ENCODE results near the gene GABRB1.

DNA sequence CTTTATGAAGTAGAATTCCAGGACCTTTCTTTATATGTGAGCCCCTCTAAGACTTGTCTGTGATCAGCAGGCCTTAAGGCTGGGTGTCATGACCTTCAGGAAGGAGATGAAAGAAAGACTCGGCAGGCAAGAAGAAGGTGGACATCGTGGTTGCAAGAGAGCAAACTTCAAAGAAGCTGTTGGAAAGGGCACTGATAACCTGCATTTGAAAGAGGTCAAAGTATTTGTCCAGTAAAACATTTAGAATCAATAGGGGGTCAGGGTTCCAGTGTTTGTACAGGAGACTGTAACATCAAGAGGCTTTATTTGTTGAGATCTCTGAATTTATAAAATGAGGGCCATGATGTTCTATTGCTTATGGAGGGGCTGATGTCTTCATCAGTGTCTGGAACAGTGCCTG lies 387.9 kb downstream of the GABRB1 start:
- TF ChIP-seq, protein P1, sequence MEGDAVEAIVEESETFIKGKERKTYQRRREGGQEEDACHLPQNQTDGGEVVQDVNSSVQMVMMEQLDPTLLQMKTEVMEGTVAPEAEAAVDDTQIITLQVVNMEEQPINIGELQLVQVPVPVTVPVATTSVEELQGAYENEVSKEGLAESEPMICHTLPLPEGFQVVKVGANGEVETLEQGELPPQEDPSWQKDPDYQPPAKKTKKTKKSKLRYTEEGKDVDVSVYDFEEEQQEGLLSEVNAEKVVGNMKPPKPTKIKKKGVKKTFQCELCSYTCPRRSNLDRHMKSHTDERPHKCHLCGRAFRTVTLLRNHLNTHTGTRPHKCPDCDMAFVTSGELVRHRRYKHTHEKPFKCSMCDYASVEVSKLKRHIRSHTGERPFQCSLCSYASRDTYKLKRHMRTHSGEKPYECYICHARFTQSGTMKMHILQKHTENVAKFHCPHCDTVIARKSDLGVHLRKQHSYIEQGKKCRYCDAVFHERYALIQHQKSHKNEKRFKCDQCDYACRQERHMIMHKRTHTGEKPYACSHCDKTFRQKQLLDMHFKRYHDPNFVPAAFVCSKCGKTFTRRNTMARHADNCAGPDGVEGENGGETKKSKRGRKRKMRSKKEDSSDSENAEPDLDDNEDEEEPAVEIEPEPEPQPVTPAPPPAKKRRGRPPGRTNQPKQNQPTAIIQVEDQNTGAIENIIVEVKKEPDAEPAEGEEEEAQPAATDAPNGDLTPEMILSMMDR (IDR thresholded peaks at IDR 0.05; ENCODE audit: extremely low read depth in 1 of 2, insufficient read depth in 1 of 2, low read depth in 1 of 2, low read length in 2 of 2) = no peak
- TF ChIP-seq EZH2 (IDR thresholded peaks at IDR 0.05; ENCODE audit: borderline replicate concordance, low read depth, low read length, severe bottlenecking) = no peak

Data from endothelial cell of umbilical vein (primary cell).